Endothelial cell of umbilical vein (primary cell): ENCODE results near the gene IFT88. TPM values are rescaled to one million over a fixed set of nuclear protein-coding genes. Genes with fewer than 3 reads are reported as not detected.

ENCODE experiments used
- BruUV-seq: library from RNA; stranded (reverse); fragments of 400-500 nt; replicated peaks from 2 replicates; lab custom pipeline; 2021; lab: Mats Ljungman, UMichigan
- CTCF ChIA-PET: fragments of 300-600, 350-600 bp; sonication (Branson Sonifier 250); formaldehyde crosslinking; loops from one replicate; lab custom pipeline; 2021; ENCODE audit warnings: antibody characterized with exemption, inconsistent platforms; lab: Charles Lee
- POLR2A ChIA-PET: fragments of 300-600, 350-600 bp; sonication (Branson Sonifier 250); formaldehyde crosslinking; loops from one replicate; lab custom pipeline; 2021; ENCODE audit warnings: antibody characterized with exemption, inconsistent platforms; lab: Charles Lee
- DNase-seq: peaks from one replicate; pipeline ENCODE4 v3.0.0-alpha.2; 2011; ENCODE audit warnings: low read depth, low spot score
- FAIRE-seq: peaks from 2 replicates; lab custom pipeline; 2011; peaks lifted over from hg19 to GRCh38; lab: Jason Lieb, UNC
- H2AFZ ChIP-seq: 2 replicates; pipeline ENCODE4 v1.6.0; 2012; ENCODE audit warnings: low read depth, low read length, control low read depth, inconsistent platforms
- H3K27ac ChIP-seq: 2 replicates; pipeline ENCODE4 v1.5.1; 2011; ENCODE audit warnings: low read depth, mild to moderate bottlenecking, control low read depth, low read length, moderate library complexity; ENCODE audit not compliant: insufficient read depth
- H3K27me3 ChIP-seq, 2 experiments: 2 replicates each; pipeline versions ENCODE4 v1.6.0 to v1.6.1; 2011; ENCODE audit warnings: low read length in 2 of 2, mixed read lengths in 1 of 2; ENCODE audit not compliant: control insufficient read depth in 2 of 2, insufficient read depth in 2 of 2
- H3K36me3 ChIP-seq, 2 experiments: 2 replicates in 1 of 2; 3 replicates in 1 of 2; pipeline ENCODE4 v1.5.1; 2011; ENCODE audit warnings: low read length in 2 of 2, mild to moderate bottlenecking in 1 of 2, moderate library complexity in 1 of 2; ENCODE audit not compliant: control insufficient read depth in 2 of 2, insufficient read depth in 2 of 2; ENCODE audit errors: extremely low read depth in 1 of 2
- H3K4me1 ChIP-seq: 3 replicates; pipeline ENCODE4 v1.5.1; 2011; ENCODE audit warnings: mild to moderate bottlenecking, low read length; ENCODE audit not compliant: control insufficient read depth, insufficient read depth; ENCODE audit errors: extremely low read depth
- H3K4me2 ChIP-seq: 2 replicates; pipeline ENCODE4 v1.6.1; 2011; ENCODE audit warnings: low read length, control low read depth, mixed read lengths; ENCODE audit not compliant: insufficient read depth
- H3K4me3 ChIP-seq, 3 experiments: fragments of 200-600 bp in 1 of 3; sonication (generic), shearing (Covaris generic) in 1 of 3; replicated peaks in 1 of 3; 2 replicates each; pipeline ENCODE4 v1.5.1; 2011 to 2016; ENCODE audit warnings: control low read depth in 3 of 3, low read length in 3 of 3, mild to moderate bottlenecking in 2 of 3, inconsistent platforms in 1 of 3, low read depth in 1 of 3, moderate library complexity in 1 of 3; ENCODE audit not compliant: insufficient read depth in 1 of 3
- H3K79me2 ChIP-seq: 2 replicates; pipeline ENCODE4 v1.6.0; 2012; ENCODE audit warnings: low read length, inconsistent platforms; ENCODE audit not compliant: control insufficient read depth, insufficient read depth
- H3K9ac ChIP-seq: replicated peaks from 2 replicates; pipeline ENCODE3; 2011; ENCODE audit warnings: low read length, control low read depth; ENCODE audit not compliant: insufficient read depth; ENCODE audit errors: extremely low read depth
- H3K9me1 ChIP-seq: replicated peaks from 3 replicates; pipeline ENCODE4 v1.6.0; 2011; ENCODE audit warnings: mild to moderate bottlenecking, low read length; ENCODE audit not compliant: control insufficient read depth, insufficient read depth; ENCODE audit errors: extremely low read depth
- H3K9me3 ChIP-seq: replicated peaks from 2 replicates; pipeline ENCODE4 v1.5.1; 2012; ENCODE audit warnings: low read length, inconsistent platforms; ENCODE audit not compliant: control insufficient read depth, insufficient read depth
- H4K20me1 ChIP-seq: replicated peaks from 2 replicates; pipeline ENCODE3; 2011; ENCODE audit warnings: mild to moderate bottlenecking, low read length; ENCODE audit not compliant: control insufficient read depth, insufficient read depth; ENCODE audit errors: extremely low read depth
- EZH2 ChIP-seq: IDR thresholded peaks from 2 replicates; pipeline ENCODE4 v1.6.1; 2012; ENCODE audit warnings: borderline replicate concordance, low read depth, mild to moderate bottlenecking, moderate library complexity, low read length, inconsistent platforms; ENCODE audit not compliant: severe bottlenecking
- FOS ChIP-seq: IDR thresholded peaks from 2 replicates; pipeline ENCODE4 v1.6.1; 2011; ENCODE audit warnings: mild to moderate bottlenecking, low read length, moderate library complexity, borderline replicate concordance; ENCODE audit not compliant: insufficient read depth
- GATA2 ChIP-seq: IDR thresholded peaks from 2 replicates; pipeline ENCODE4 v1.7.0; 2011; ENCODE audit warnings: low read depth, mild to moderate bottlenecking, moderate library complexity, mixed read lengths, low read length; ENCODE audit not compliant: insufficient read length, insufficient read depth
- JUN ChIP-seq: IDR thresholded peaks from 2 replicates; pipeline ENCODE4 v1.6.1; 2011; ENCODE audit warnings: borderline replicate concordance, low read depth; ENCODE audit not compliant: insufficient read length, insufficient read depth
- MAX ChIP-seq: IDR thresholded peaks from 2 replicates; pipeline ENCODE4 v1.6.1; 2011; ENCODE audit not compliant: insufficient read depth, insufficient read length
- MYC ChIP-seq: IDR thresholded peaks from one replicate; pipeline ENCODE4 v1.6.1; 2011; ENCODE audit warnings: mild to moderate bottlenecking, low read depth, low read length
- POLR2A ChIP-seq: IDR thresholded peaks from 2 replicates; pipeline ENCODE4 v1.6.1; 2012; ENCODE audit warnings: low read depth, mild to moderate bottlenecking, control low read depth, low read length
- POLR2AphosphoS5 ChIP-seq: IDR thresholded peaks from 2 replicates; pipeline ENCODE4 v1.6.1; 2012; ENCODE audit warnings: low read depth, mild to moderate bottlenecking, control low read depth, low read length, moderate library complexity; ENCODE audit not compliant: insufficient read depth
- dilution Hi-C: fragments of 300-500 bp; cut with MboI; formaldehyde crosslinking; loops from one replicate; pipeline ENCODE4 v1.15.0; 2019; ENCODE audit warnings: low sequenced_read_pairs; ENCODE audit not compliant: extremely low pct_ligation_motif_present
- intact Hi-C: fragments of 100-400 bp; cut with micrococcal nuclease; formaldehyde crosslinking; loops from one replicate; pipeline ENCODE4 v1.10.0; 2022
- polyA plus RNA-seq, 4 experiments: library from polyadenylated mRNA; depleted of rRNA in 3 of 4; stranded (reverse) in 3 of 4; unstranded in 1 of 4; fragments of >200 nt; gene quantifications; 2 replicates each; pipeline versions ENCODE4 v1.2.1 to v1.2.3, GENCODE V29; 2011 to 2012; ENCODE audit warnings: missing spikeins in 1 of 4
- total RNA-seq: library from RNA; stranded (reverse); gene quantifications from 2 replicates; pipeline ENCODE4 v1.2.3, GENCODE V29; 2021
- TF ChIP-seq, protein P1 (sequence below), 2 donors: IDR thresholded peaks; 1 replicate in 1 of 2; 2 replicates in 1 of 2; pipeline ENCODE4 v1.5.1; 2011; ENCODE audit warnings: low read length in 2 of 2, mild to moderate bottlenecking in 2 of 2, moderate library complexity in 2 of 2, control low read depth in 1 of 2, inconsistent platforms in 1 of 2, low read depth in 1 of 2; ENCODE audit not compliant: insufficient read depth in 1 of 2; ENCODE audit errors: extremely low read depth in 1 of 2

Gene IFT88
- total and polyA plus RNA-seq, 2 donors (not counting 3 experiments of a cell fraction or from before 2014, with no cell fraction given) = 2.4 to 9.1 TPM

GRCh38 chr13:20647758-20648157, 80.8 kb downstream of the IFT88 start:
- intact Hi-C loops (no loop called here), dilution Hi-C loops (no loop called here)
- no TSS peak for BruUV-seq
- H3K4me3 ChIP-seq = no peak overlapping the region
- H4K20me1 ChIP-seq = no peaks in the 10 kb centered on the region
- no peak overlapping the region for H3K9ac ChIP-seq
- POLR2A ChIA-PET = no interaction called here
- no peaks in the 10 kb centered on the region for H3K9me1 ChIP-seq
- no peak overlapping the region for H3K4me2 ChIP-seq
- no peaks in the 10 kb centered on the region for H3K9me3 ChIP-seq
- DNase-seq (no peak), FAIRE-seq (no peak)
- H3K36me3 ChIP-seq = no peaks in the 10 kb centered on the region
- CTCF ChIA-PET = no interaction called here
- no peaks in the 10 kb centered on the region for H3K27me3 ChIP-seq
- H2AFZ ChIP-seq = no peak overlapping the region
- TF ChIP-seq GATA2 = no peak
- TF ChIP-seq MYC = no peak
- TF ChIP-seq JUN = no peak
- no peak for TF ChIP-seq POLR2AphosphoS5
- TF ChIP-seq EZH2 = no peak
- TF ChIP-seq FOS = no peak
- TF ChIP-seq MAX = no peak
- TF ChIP-seq POLR2A = no peak
- TF ChIP-seq, protein P1, sequence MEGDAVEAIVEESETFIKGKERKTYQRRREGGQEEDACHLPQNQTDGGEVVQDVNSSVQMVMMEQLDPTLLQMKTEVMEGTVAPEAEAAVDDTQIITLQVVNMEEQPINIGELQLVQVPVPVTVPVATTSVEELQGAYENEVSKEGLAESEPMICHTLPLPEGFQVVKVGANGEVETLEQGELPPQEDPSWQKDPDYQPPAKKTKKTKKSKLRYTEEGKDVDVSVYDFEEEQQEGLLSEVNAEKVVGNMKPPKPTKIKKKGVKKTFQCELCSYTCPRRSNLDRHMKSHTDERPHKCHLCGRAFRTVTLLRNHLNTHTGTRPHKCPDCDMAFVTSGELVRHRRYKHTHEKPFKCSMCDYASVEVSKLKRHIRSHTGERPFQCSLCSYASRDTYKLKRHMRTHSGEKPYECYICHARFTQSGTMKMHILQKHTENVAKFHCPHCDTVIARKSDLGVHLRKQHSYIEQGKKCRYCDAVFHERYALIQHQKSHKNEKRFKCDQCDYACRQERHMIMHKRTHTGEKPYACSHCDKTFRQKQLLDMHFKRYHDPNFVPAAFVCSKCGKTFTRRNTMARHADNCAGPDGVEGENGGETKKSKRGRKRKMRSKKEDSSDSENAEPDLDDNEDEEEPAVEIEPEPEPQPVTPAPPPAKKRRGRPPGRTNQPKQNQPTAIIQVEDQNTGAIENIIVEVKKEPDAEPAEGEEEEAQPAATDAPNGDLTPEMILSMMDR (IDR thresholded peaks at IDR 0.05; ENCODE audit: extremely low read depth in 1 of 2, insufficient read depth in 1 of 2, low read depth in 1 of 2, low read length in 2 of 2) = no peak
- H3K79me2 ChIP-seq = no peaks in the 10 kb centered on the region
- no peaks in the 10 kb centered on the region for H3K4me1 ChIP-seq
- H3K27ac ChIP-seq = no peak overlapping the region
